SK-N-SH treated with all-trans-retinoic acid at 6 μM for 48 hours (cell line): ENCODE results near the gene ARPC1B.
A peak's percentile ranks its signal among the peaks of the same experiment; 100 is the strongest.

Experiments
- ATAC-seq: fragments of 200-7000 bp; cut with Tn5 transposase; 3 replicates; pipeline ENCODE4 v1.9.1; 2020; ENCODE audit warnings: mild to moderate bottlenecking, moderate library complexity
- ARNTL ChIP-seq: fragments of 450-650 bp; formaldehyde crosslinking; IDR thresholded peaks from 2 replicates; pipeline ENCODE4 v1.5.0; 2020; ENCODE audit warnings: low read depth, mild to moderate bottlenecking, moderate library complexity, borderline replicate concordance
- BACH2 ChIP-seq: fragments of 250-450 bp; sonication (Bioruptor Pico); IDR thresholded peaks from 2 replicates; pipeline ENCODE4 v1.9.0; 2021; ENCODE audit warnings: mild to moderate bottlenecking, borderline replicate concordance
- CSDC2 ChIP-seq: fragments of 250-450 bp; sonication (Bioruptor Pico); IDR thresholded peaks from 2 replicates; pipeline ENCODE4 v1.5.0; 2020; ENCODE audit warnings: mild to moderate bottlenecking, moderate library complexity
- GLIS3 ChIP-seq: fragments of 250-450 bp; sonication (Bioruptor Pico); IDR thresholded peaks from 2 replicates; pipeline ENCODE4 v1.5.0; 2020; ENCODE audit warnings: mild to moderate bottlenecking, moderate library complexity
- ISL1 ChIP-seq: fragments of 250-450 bp; sonication (Bioruptor Pico); IDR thresholded peaks from 2 replicates; pipeline ENCODE4 v2.1.2; 2022; ENCODE audit warnings: mild to moderate bottlenecking, moderate library complexity
- OSR1 ChIP-seq: fragments of 250-450 bp; sonication (Bioruptor Pico); IDR thresholded peaks from 2 replicates; pipeline ENCODE4 v1.8.0; 2022; ENCODE audit warnings: moderate library complexity, mild to moderate bottlenecking, inconsistent platforms
- PPARA ChIP-seq: fragments of 250-450 bp; sonication (Bioruptor Pico); IDR thresholded peaks from 2 replicates; pipeline ENCODE4 v1.5.0; 2020; ENCODE audit warnings: mild to moderate bottlenecking, borderline replicate concordance
- RARB ChIP-seq: fragments of 250-450 bp; sonication (Bioruptor Pico); IDR thresholded peaks from 2 replicates; pipeline ENCODE4 v1.8.0; 2021; ENCODE audit warnings: mild to moderate bottlenecking, moderate library complexity
- TCF4 ChIP-seq: fragments of 250-450 bp; sonication (Bioruptor Pico); IDR thresholded peaks from 2 replicates; pipeline ENCODE4 v1.8.0; 2021; ENCODE audit warnings: mild to moderate bottlenecking, moderate library complexity, borderline replicate concordance
- ZFP3 ChIP-seq: fragments of 250-450 bp; sonication (Bioruptor Pico); IDR thresholded peaks from 2 replicates; pipeline ENCODE4 v1.5.0; 2020; ENCODE audit warnings: mild to moderate bottlenecking, moderate library complexity
- ZNF565 ChIP-seq: fragments of 450-650 bp; formaldehyde crosslinking; conservative IDR thresholded peaks from 2 replicates; pipeline ENCODE4 v1.5.0; 2020; ENCODE audit warnings: low read depth, mild to moderate bottlenecking, moderate library complexity
- TF ChIP-seq, protein P1 (sequence below): fragments of 250-450 bp; sonication (Bioruptor Pico); IDR thresholded peaks from 2 replicates; pipeline ENCODE4 v1.8.0; 2020; ENCODE audit warnings: mild to moderate bottlenecking, moderate library complexity, borderline replicate concordance
- TF ChIP-seq, protein P2 (sequence below): fragments of 250-450 bp; sonication (Bioruptor Pico); IDR thresholded peaks from 2 replicates; pipeline ENCODE4 v1.5.1; 2021; ENCODE audit warnings: mild to moderate bottlenecking, moderate library complexity
- TF ChIP-seq, protein P3 (sequence below): fragments of 250-450 bp; sonication (Bioruptor Pico); IDR thresholded peaks from 2 replicates; pipeline ENCODE4 v1.8.0; 2021; ENCODE audit warnings: low read depth, mild to moderate bottlenecking, moderate library complexity, borderline replicate concordance

The ARPC1B gene

DNA sequence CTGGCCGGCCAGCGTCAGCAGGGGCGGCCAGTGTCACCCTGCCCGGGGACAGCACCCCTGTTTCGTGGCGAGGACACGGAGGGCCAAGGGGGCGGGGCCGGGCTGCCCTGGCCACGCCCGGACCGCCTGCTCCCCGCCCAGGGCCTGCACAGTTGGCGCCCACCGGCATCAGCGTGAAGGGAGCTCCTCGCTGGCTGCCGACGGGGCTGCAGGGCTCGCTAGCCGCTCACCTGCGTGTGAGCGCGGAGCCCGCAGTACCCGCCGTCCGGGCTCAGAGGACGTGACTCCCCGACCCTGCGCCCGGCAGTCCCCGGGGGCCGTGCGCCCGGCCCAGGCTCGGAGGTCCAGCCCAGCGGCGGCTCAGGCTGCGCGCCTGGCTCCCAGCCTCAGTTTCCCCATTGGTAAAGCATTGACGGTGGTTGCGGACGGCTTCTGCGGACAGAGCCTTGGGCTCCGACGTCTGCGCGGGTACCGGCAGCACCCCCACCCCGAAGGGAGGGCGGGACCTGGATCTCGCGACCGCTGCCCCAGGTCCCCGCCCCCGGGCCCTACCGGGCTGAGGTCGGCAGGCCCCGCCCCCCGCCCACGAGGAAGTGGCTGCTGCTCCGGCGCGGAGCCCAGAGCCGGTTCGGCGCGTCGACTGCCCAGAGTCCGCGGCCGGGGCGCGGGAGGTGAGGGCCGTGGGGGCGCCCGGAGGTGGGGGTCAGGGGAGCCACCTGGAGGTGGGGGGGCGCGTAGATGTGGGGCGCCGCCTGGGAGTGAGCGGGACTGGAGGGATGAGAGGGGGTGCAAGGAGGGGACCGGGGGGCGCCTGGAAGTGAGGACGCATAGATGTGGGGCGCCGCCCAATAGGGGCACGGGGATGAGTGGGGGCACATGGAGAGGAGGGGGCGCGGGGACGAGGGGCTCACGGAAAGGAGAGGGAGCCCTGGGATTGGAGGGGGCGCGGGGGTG, at the start of gene ARPC1B:
Gene ARPC1B (plus strand): TSS at position 620 of the 954 bp plus-strand sequence. CDS start 10,985 bp downstream, outside the sequence.
- ATAC-seq: peak; percentile 85
- TF ChIP-seq CSDC2 (CRISPR knock-in tag) (peak; percentile 65; the same call in 1 of the 2 replicates), ZFP3 (CRISPR knock-in tag) (peak; percentile 78)
- TF ChIP-seq, protein P1, sequence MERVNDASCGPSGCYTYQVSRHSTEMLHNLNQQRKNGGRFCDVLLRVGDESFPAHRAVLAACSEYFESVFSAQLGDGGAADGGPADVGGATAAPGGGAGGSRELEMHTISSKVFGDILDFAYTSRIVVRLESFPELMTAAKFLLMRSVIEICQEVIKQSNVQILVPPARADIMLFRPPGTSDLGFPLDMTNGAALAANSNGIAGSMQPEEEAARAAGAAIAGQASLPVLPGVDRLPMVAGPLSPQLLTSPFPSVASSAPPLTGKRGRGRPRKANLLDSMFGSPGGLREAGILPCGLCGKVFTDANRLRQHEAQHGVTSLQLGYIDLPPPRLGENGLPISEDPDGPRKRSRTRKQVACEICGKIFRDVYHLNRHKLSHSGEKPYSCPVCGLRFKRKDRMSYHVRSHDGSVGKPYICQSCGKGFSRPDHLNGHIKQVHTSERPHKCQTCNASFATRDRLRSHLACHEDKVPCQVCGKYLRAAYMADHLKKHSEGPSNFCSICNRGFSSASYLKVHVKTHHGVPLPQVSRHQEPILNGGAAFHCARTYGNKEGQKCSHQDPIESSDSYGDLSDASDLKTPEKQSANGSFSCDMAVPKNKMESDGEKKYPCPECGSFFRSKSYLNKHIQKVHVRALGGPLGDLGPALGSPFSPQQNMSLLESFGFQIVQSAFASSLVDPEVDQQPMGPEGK (CRISPR knock-in tag): no peak

GRCh38 chr7:99325001-99325493, 49.5 kb upstream of the ARPC1B start:
- ATAC-seq: peak; percentile 5
- TF ChIP-seq ZNF565 (CRISPR knock-in tag) (no peak), RARB (no peak), CSDC2 (CRISPR knock-in tag) (no peak), ARNTL (CRISPR knock-in tag) (no peak), ZFP3 (CRISPR knock-in tag) (no peak), GLIS3 (CRISPR knock-in tag) (no peak), BACH2 (CRISPR knock-in tag) (no peak)
- TF ChIP-seq, protein P2, sequence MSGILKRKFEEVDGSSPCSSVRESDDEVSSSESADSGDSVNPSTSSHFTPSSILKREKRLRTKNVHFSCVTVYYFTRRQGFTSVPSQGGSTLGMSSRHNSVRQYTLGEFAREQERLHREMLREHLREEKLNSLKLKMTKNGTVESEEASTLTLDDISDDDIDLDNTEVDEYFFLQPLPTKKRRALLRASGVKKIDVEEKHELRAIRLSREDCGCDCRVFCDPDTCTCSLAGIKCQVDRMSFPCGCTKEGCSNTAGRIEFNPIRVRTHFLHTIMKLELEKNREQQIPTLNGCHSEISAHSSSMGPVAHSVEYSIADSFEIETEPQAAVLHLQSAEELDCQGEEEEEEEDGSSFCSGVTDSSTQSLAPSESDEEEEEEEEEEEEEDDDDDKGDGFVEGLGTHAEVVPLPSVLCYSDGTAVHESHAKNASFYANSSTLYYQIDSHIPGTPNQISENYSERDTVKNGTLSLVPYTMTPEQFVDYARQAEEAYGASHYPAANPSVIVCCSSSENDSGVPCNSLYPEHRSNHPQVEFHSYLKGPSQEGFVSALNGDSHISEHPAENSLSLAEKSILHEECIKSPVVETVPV: no peak
- TF ChIP-seq, all 23 proteins: peak for 0

GRCh38 chr7:99325592-99326407, 48.7 kb upstream of the ARPC1B start, which contains the start of gene ARPC1A:
TSS of gene ARPC1A (plus strand) at chr7:99325898. CDS start at chr7:99333354, 7,456 bp downstream.
- ATAC-seq: peak; percentile 97
- TF ChIP-seq, protein P3, sequence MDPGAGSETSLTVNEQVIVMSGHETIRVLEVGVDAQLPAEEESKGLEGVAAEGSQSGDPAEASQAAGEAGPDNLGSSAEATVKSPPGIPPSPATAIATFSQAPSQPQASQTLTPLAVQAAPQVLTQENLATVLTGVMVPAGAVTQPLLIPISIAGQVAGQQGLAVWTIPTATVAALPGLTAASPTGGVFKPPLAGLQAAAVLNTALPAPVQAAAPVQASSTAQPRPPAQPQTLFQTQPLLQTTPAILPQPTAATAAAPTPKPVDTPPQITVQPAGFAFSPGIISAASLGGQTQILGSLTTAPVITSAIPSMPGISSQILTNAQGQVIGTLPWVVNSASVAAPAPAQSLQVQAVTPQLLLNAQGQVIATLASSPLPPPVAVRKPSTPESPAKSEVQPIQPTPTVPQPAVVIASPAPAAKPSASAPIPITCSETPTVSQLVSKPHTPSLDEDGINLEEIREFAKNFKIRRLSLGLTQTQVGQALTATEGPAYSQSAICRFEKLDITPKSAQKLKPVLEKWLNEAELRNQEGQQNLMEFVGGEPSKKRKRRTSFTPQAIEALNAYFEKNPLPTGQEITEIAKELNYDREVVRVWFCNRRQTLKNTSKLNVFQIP: no peak
- no peak for TF ChIP-seq GLIS3 (CRISPR knock-in tag)
- TF ChIP-seq, protein P1 (CRISPR knock-in tag): no peak
- no peak for TF ChIP-seq TCF4
- no peak for TF ChIP-seq ISL1 (CRISPR knock-in tag)
- peak; percentile 85 for TF ChIP-seq ZFP3 (CRISPR knock-in tag)
- no peak for TF ChIP-seq RARB
- TF ChIP-seq OSR1 (CRISPR knock-in tag): no peak
- no peak for TF ChIP-seq PPARA (CRISPR knock-in tag)
- TF ChIP-seq, all 23 proteins: peak for 1

GRCh38 chr7:99326408-99326782, 48.1 kb upstream of the ARPC1B start:
- TF ChIP-seq BACH2 (CRISPR knock-in tag): no peak
- peak; percentile 4; the same call in 2 of the 3 replicates for ATAC-seq

- ATAC-seq: peak; percentile 14
These were observed 44.1 kb upstream of the ARPC1B start for GRCh38 chr7:99330314-99330961.
